Thyroid gland (tissue), 4 donors: Measurements from ENCODE around the gene ATF5. TPM values are rescaled to one million over a fixed set of nuclear protein-coding genes. Genes with fewer than 3 reads are reported as not detected.

Source experiments
- DNase-seq, 2 donors: peaks; one replicate each; pipeline ENCODE4 v3.0.0-alpha.2; 2019
- H3K27ac ChIP-seq, 3 donors: fragments of 200-600 bp; sonication (generic); 1 replicate in 2 of 3; 2 replicates in 1 of 3; pipeline ENCODE4 v1.5.1; 2016 to 2019; ENCODE audit warnings: mild to moderate bottlenecking in 1 of 3, moderate library complexity in 1 of 3
- H3K27me3 ChIP-seq: fragments of 200-600 bp; sonication (generic); one replicate; pipeline ENCODE4 v1.5.1; 2019
- H3K36me3 ChIP-seq, 2 donors: fragments of 200-600 bp; sonication (generic); one replicate each; pipeline ENCODE4 v1.5.1; 2016 to 2019
- H3K4me1 ChIP-seq, 2 donors: fragments of 200-600 bp; sonication (generic); one replicate each; pipeline ENCODE4 v1.5.1; 2017 to 2019
- H3K4me3 ChIP-seq, 3 donors: fragments of 200-600 bp; sonication (generic); replicated peaks in 1 of 3; 1 replicate in 2 of 3; 2 replicates in 1 of 3; pipeline ENCODE4 v1.5.1; 2016; ENCODE audit warnings: mild to moderate bottlenecking in 1 of 3
- H3K9me3 ChIP-seq: fragments of 200-600 bp; sonication (generic); one replicate; pipeline ENCODE4 v1.5.1; 2017
- CTCF ChIP-seq, 6 experiments: fragments of 200-600 bp in 3 of 6; fragments of 450-650 bp in 3 of 6; sonication (generic) in 3 of 6; IDR thresholded peaks; one replicate each; pipeline ENCODE4 v1.5.1; 2016 to 2019; ENCODE audit warnings: antibody characterized with exemption in 6 of 6, mild to moderate bottlenecking in 2 of 6, inconsistent platforms in 1 of 6, moderate library complexity in 1 of 6
- POLR2A ChIP-seq, 2 donors: fragments of 450-650 bp; IDR thresholded peaks; one replicate each; pipeline ENCODE4 v1.6.1; 2017; ENCODE audit warnings: antibody characterized with exemption in 2 of 2, mild to moderate bottlenecking in 2 of 2, moderate library complexity in 1 of 2
- WGBS, 2 donors: methylation state at CpG; one replicate each; pipeline ENCODE4 v1.1.5; 2017; 5-methylcytosine and 5-hydroxymethylcytosine counted together
- intact Hi-C: fragments of 100-400 bp; cut with DNase I; formaldehyde crosslinking; loops from one replicate; pipeline ENCODE4 v1.15.1; 2023
- total RNA-seq, 4 donors: library from RNA; depleted of rRNA; stranded (reverse); fragments of >200 nt; gene quantifications; one replicate each; pipeline ENCODE4 v1.2.3, GENCODE V29; 2016

ATF5 gene
- total RNA-seq, 4 donors from 2014 or later, result 6.3 to 17.9 (median 8.0) TPM

- 44 to 47% methylated on average over 9 of the region's 9 CpGs for WGBS, 2 donors
- intact Hi-C loops, result no loop called here
- peaks cover 13 to 15% of the 10 kb centered on the region in 2 donors for H3K36me3 ChIP-seq
- no peaks in the 10 kb centered on the region for H3K27me3 ChIP-seq
- H3K27ac ChIP-seq, result peak overlapping the region; percentile 39 to 55 (median 45)
- no peaks in the 10 kb centered on the region for H3K9me3 ChIP-seq
- peaks cover 8 to 23% of the 10 kb centered on the region in 2 donors for H3K4me1 ChIP-seq
- DNase-seq, result peak; percentile 47 to 49
- no peak overlapping the region for H3K4me3 ChIP-seq
- no peak for TF ChIP-seq POLR2A (IDR thresholded peaks at IDR 0.05)
- TF ChIP-seq CTCF (IDR thresholded peaks at IDR 0.05), result no peak
These were observed 17.4 kb upstream of the ATF5 start for GRCh38 chr19:49911381-49912145.

- peak; percentile 38 to 53 for DNase-seq
- Histone ChIP-seq H3K27me3 (no peaks in the 10 kb centered on the region), H3K36me3 (peaks cover 7 to 9% of the 10 kb centered on the region in 2 donors), H3K27ac (no peak overlapping the region), H3K4me3 (no peak overlapping the region), H3K4me1 (peaks cover 8 to 23% of the 10 kb centered on the region in 2 donors), H3K9me3 (no peaks in the 10 kb centered on the region)
- intact Hi-C loops, result no loop called here
- WGBS, 2 donors, result 65 to 72% methylated on average over 21 of the region's 21 CpGs
- TF ChIP-seq POLR2A (IDR thresholded peaks at IDR 0.05) (no peak), CTCF (IDR thresholded peaks at IDR 0.05) (no peak)
These were observed 15.9 kb upstream of the ATF5 start for GRCh38 chr19:49912965-49913685.

- Histone ChIP-seq H3K4me3 (no peak overlapping the region), H3K4me1 (peaks cover 8 to 23% of the 10 kb centered on the region in 2 donors), H3K36me3 (peaks cover 4% of the 10 kb centered on the region in 2 donors), H3K27ac (no peak overlapping the region), H3K27me3 (no peaks in the 10 kb centered on the region), H3K9me3 (no peaks in the 10 kb centered on the region)
- 91 to 95% methylated on average over 10 of the region's 10 CpGs for WGBS, 2 donors
- DNase-seq, result no peak
- intact Hi-C loops, result no loop called here
- no peak for TF ChIP-seq POLR2A (IDR thresholded peaks at IDR 0.05)
- TF ChIP-seq CTCF (IDR thresholded peaks at IDR 0.05), result no peak
These were observed 15.3 kb upstream of the ATF5 start for GRCh38 chr19:49913720-49914119.

GRCh38 chr19:49915271-49915670 lies 13.7 kb upstream of the ATF5 start:
- H3K27me3 ChIP-seq, result no peaks in the 10 kb centered on the region
- no peaks in the 10 kb centered on the region for H3K9me3 ChIP-seq
- TF ChIP-seq CTCF (IDR thresholded peaks at IDR 0.05) (no peak), POLR2A (IDR thresholded peaks at IDR 0.05) (no peak)
- no peak for DNase-seq
- H3K27ac ChIP-seq, result no peak overlapping the region
- H3K36me3 ChIP-seq, result no peaks in the 10 kb centered on the region
- intact Hi-C loops, result no loop called here
- WGBS, 2 donors, result 96% methylated on average over 6 of the region's 6 CpGs
- H3K4me3 ChIP-seq, result no peak overlapping the region
- peaks cover 8 to 23% of the 10 kb centered on the region in 2 donors for H3K4me1 ChIP-seq
